H1 (cell line): Measurements from ENCODE around the gene NELFCD.

Source experiments
- CEBPB ChIP-seq: IDR thresholded peaks from 2 replicates; pipeline ENCODE4 v1.6.1; 2012; ENCODE audit warnings: low read depth, low read length
- CHD2 ChIP-seq: IDR thresholded peaks from 2 replicates; pipeline ENCODE4 v1.6.1; 2012; ENCODE audit warnings: low read length, improper control_type of control experiment
- EZH2 ChIP-seq: fragments of 200-600 bp; sonication (generic); IDR thresholded peaks from 2 replicates; pipeline ENCODE4 v1.7.1; 2012; ENCODE audit warnings: low read depth, mild to moderate bottlenecking, moderate library complexity, low read length, inconsistent platforms; ENCODE audit not compliant: severe bottlenecking
- GABPA ChIP-seq: IDR thresholded peaks from 2 replicates; pipeline ENCODE4 v1.6.1; 2011; ENCODE audit warnings: mild to moderate bottlenecking, low read length, moderate library complexity, borderline replicate concordance; ENCODE audit not compliant: insufficient read depth
- KDM1A ChIP-seq: fragments of 200-600, 300-600 bp; sonication (generic); IDR thresholded peaks from 2 replicates; pipeline ENCODE4 v1.7.1; 2016; ENCODE audit warnings: mild to moderate bottlenecking, low read length, borderline replicate concordance
- NANOG ChIP-seq: IDR thresholded peaks from 2 replicates; pipeline ENCODE4 v1.6.1; 2011; ENCODE audit warnings: low read length, low read depth, mild to moderate bottlenecking, inconsistent platforms; ENCODE audit not compliant: insufficient read depth, poor library complexity, severe bottlenecking
- RAD21 ChIP-seq, 2 experiments: IDR thresholded peaks in 1 of 2; conservative IDR thresholded peaks in 1 of 2; 2 replicates each; pipeline ENCODE4 v1.6.1; 2011; ENCODE audit warnings: low read depth in 2 of 2, low read length in 2 of 2, improper control_type of control experiment in 1 of 2, inconsistent platforms in 1 of 2, mild to moderate bottlenecking in 1 of 2, moderate library complexity in 1 of 2
- RNF2 ChIP-seq: fragments of 200-900, 300-1000 bp; sonication (generic); IDR thresholded peaks from 2 replicates; pipeline ENCODE4 v1.7.1; 2016; ENCODE audit warnings: borderline replicate concordance, low read depth, mild to moderate bottlenecking, antibody characterized with exemption, low read length; ENCODE audit not compliant: poor library complexity, severe bottlenecking; ENCODE audit errors: missing control alignments
- TF ChIP-seq, protein P1 (sequence below), 3 experiments: IDR thresholded peaks; 1 replicate in 2 of 3; 2 replicates in 1 of 3; pipeline versions ENCODE4 v1.5.1 to v1.6.1; 2011; ENCODE audit warnings: low read length in 3 of 3, mild to moderate bottlenecking in 3 of 3, inconsistent platforms in 2 of 3, low read depth in 1 of 3, moderate library complexity in 1 of 3; ENCODE audit not compliant: insufficient read depth in 1 of 3; ENCODE audit errors: control extremely low read depth in 1 of 3

DNA sequence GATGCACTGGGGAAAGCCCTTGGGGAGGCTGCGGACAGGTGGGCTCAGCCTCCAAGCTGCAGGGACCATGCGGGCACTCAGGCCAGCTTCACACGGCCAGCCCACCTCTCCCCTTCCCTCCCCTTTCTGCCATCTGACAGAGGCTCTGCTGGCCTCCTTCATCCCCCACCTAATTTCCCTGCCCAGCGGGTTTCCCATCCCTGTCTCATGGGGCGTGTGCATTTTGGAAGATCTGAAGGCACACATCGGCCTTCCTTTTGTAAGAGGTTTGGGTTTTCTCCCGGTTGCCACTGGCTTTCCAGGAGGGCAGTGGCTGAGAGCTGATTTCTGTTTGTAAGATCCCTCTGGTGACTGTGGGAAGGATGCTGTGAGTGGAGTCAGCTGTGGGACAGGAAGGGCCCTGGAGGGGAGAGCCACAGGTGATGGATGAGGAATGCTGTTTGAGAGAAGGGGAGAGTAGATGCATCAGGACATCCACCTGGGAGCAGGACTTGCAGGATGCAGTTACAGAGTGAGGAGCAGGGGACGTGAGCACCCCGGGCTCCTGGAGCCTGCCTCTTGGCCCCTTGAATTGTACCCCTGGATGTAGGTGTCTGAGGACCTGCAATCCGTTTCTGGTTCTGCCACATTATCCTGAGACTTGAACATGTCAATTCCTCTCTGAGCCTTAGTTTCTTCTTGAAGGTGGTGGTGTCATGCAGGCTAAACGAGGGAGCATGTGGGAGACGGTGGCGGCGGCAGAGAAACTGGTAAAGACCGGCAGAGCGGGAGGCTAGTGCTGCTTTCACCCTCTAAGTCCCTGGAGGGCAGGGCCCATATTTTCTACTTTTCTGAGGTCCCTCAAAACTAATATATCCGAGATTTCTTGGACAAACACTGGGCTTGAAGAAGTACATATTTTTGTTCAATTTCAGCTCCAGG is 32.2 kb downstream of the NELFCD start:
- no peak for TF ChIP-seq RAD21 (IDR thresholded peaks at IDR 0.05 in 1 of 2, conservative IDR thresholded peaks at IDR 0.05 in 1 of 2; ENCODE audit: low read depth in 2 of 2, low read length in 2 of 2)
- no peak for TF ChIP-seq KDM1A
- no peak for TF ChIP-seq GABPA
- TF ChIP-seq, protein P1, sequence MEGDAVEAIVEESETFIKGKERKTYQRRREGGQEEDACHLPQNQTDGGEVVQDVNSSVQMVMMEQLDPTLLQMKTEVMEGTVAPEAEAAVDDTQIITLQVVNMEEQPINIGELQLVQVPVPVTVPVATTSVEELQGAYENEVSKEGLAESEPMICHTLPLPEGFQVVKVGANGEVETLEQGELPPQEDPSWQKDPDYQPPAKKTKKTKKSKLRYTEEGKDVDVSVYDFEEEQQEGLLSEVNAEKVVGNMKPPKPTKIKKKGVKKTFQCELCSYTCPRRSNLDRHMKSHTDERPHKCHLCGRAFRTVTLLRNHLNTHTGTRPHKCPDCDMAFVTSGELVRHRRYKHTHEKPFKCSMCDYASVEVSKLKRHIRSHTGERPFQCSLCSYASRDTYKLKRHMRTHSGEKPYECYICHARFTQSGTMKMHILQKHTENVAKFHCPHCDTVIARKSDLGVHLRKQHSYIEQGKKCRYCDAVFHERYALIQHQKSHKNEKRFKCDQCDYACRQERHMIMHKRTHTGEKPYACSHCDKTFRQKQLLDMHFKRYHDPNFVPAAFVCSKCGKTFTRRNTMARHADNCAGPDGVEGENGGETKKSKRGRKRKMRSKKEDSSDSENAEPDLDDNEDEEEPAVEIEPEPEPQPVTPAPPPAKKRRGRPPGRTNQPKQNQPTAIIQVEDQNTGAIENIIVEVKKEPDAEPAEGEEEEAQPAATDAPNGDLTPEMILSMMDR (IDR thresholded peaks at IDR 0.05; ENCODE audit: control extremely low read depth in 1 of 3, insufficient read depth in 1 of 3, low read depth in 1 of 3, low read length in 3 of 3): no peak
- no peak for TF ChIP-seq CHD2
- no peak for TF ChIP-seq EZH2
- no peak for TF ChIP-seq CEBPB
- no peak for TF ChIP-seq NANOG
- no peak for TF ChIP-seq RNF2
